HEK293 (cell line): Measurements from ENCODE around the gene AP3S2.
A peak's percentile ranks its signal among the peaks of the same experiment; 100 is the strongest.

Experiments
- CTCF ChIA-PET: fragments of 350-600 bp; formaldehyde crosslinking; extraction: SDS; loops from one replicate; lab custom pipeline; 2021; ENCODE audit warnings: antibody characterized with exemption; lab: Yijun Ruan, JAX
- POLR2A ChIA-PET: fragments of 300-600 bp; formaldehyde crosslinking; extraction: SDS; loops from one replicate; lab custom pipeline; 2020; ENCODE audit warnings: antibody characterized with exemption, inconsistent platforms; lab: Yijun Ruan, JAX
- H3K27ac ChIP-seq: fragments of 200-500 bp; sonication (Bioruptor generic); 2 replicates; pipeline ENCODE4 v1.5.1; 2014; ENCODE audit warnings: low read depth, low read length, control low read depth, inconsistent platforms; ENCODE audit errors: extremely low read depth
- H3K36me3 ChIP-seq, 2 experiments: fragments of 200-500 bp in 1 of 2; sonication (Bioruptor generic) in 1 of 2; 1 replicate in 1 of 2; 2 replicates in 1 of 2; pipeline ENCODE4 v1.5.1; 2014 to 2017; ENCODE audit warnings: inconsistent platforms in 2 of 2, low read length in 2 of 2; ENCODE audit not compliant: control insufficient read depth in 2 of 2, insufficient read depth in 1 of 2
- H3K4me1 ChIP-seq: fragments of 200-500 bp; sonication (Bioruptor generic); 2 replicates; pipeline ENCODE4 v1.5.1; 2014; ENCODE audit warnings: mild to moderate bottlenecking, low read length, inconsistent platforms; ENCODE audit not compliant: control insufficient read depth, insufficient read depth
- H3K4me3 ChIP-seq: 2 replicates; pipeline ENCODE4 v1.5.1; 2011; ENCODE audit warnings: low read depth, mild to moderate bottlenecking, control low read depth, low read length, moderate library complexity
- H3K9me3 ChIP-seq: fragments of 200-500 bp; sonication (Bioruptor generic); 2 replicates; pipeline ENCODE4 v1.5.1; 2014; ENCODE audit warnings: low read depth, low read length, inconsistent platforms; ENCODE audit not compliant: control insufficient read depth, insufficient read depth
- BCL6B ChIP-seq: fragments of 450-650 bp; formaldehyde crosslinking; IDR thresholded peaks from 2 replicates; pipeline ENCODE4 v1.5.1; 2017; ENCODE audit warnings: missing biosample characterization, missing genetic modification characterization
- CTCF ChIP-seq: fragments of 450-650 bp; formaldehyde crosslinking; IDR thresholded peaks from 2 replicates; pipeline ENCODE4 v1.5.1; 2016; ENCODE audit warnings: missing biosample characterization, missing genetic modification characterization
- MEIS1 ChIP-seq: sonication (generic); formaldehyde crosslinking; IDR thresholded peaks from 2 replicates; pipeline ENCODE4 v1.8.1; 2022; ENCODE audit warnings: missing genetic modification reagents, mild to moderate bottlenecking, borderline replicate concordance
- SALL2 ChIP-seq: fragments of 450-650 bp; formaldehyde crosslinking; IDR thresholded peaks from 2 replicates; pipeline ENCODE4 v1.5.0; 2017; ENCODE audit warnings: missing biosample characterization, mild to moderate bottlenecking, missing genetic modification characterization, borderline replicate concordance
- ZBTB1 ChIP-seq: fragments of 450-650 bp; formaldehyde crosslinking; IDR thresholded peaks from 2 replicates; pipeline ENCODE4 v1.5.1; 2016; ENCODE audit warnings: missing biosample characterization, missing genetic modification characterization
- ZBTB10 ChIP-seq: fragments of 450-650 bp; formaldehyde crosslinking; IDR thresholded peaks from 2 replicates; pipeline ENCODE4 v1.5.1; 2016; ENCODE audit warnings: missing biosample characterization, missing genetic modification characterization
- ZNF132 ChIP-seq: fragments of 450-650 bp; formaldehyde crosslinking; IDR thresholded peaks from 2 replicates; pipeline ENCODE4 v1.5.1; 2017; ENCODE audit warnings: missing biosample characterization, missing genetic modification characterization, borderline replicate concordance
- ZNF140 ChIP-seq: fragments of 450-650 bp; formaldehyde crosslinking; IDR thresholded peaks from 2 replicates; pipeline ENCODE4 v1.5.1; 2016; ENCODE audit warnings: missing biosample characterization, missing genetic modification characterization
- ZNF175 ChIP-seq: fragments of 450-650 bp; formaldehyde crosslinking; IDR thresholded peaks from 2 replicates; pipeline ENCODE4 v1.5.1; 2016; ENCODE audit warnings: missing biosample characterization, missing genetic modification characterization
- ZNF211 ChIP-seq: fragments of 450-650 bp; formaldehyde crosslinking; IDR thresholded peaks from 2 replicates; pipeline ENCODE4 v1.5.1; 2016; ENCODE audit warnings: low read depth, missing biosample characterization, missing genetic modification characterization
- ZNF26 ChIP-seq: fragments of 450-650 bp; formaldehyde crosslinking; IDR thresholded peaks from 2 replicates; pipeline ENCODE4 v1.5.1; 2016; ENCODE audit warnings: missing biosample characterization, missing genetic modification characterization
- ZNF521 ChIP-seq: fragments of 450-650 bp; formaldehyde crosslinking; IDR thresholded peaks from 2 replicates; pipeline ENCODE4 v1.5.1; 2017; ENCODE audit warnings: missing biosample characterization, mild to moderate bottlenecking, missing genetic modification characterization
- ZNF623 ChIP-seq: fragments of 450-650 bp; formaldehyde crosslinking; IDR thresholded peaks from 2 replicates; pipeline ENCODE4 v1.5.1; 2016; ENCODE audit warnings: missing biosample characterization, missing genetic modification characterization
- ZNF626 ChIP-seq: fragments of 450-650 bp; sonication (Bioruptor Pico); formaldehyde crosslinking; IDR thresholded peaks from 2 replicates; pipeline ENCODE4 v1.5.1; 2018; ENCODE audit warnings: missing biosample characterization, missing genetic modification characterization, inconsistent platforms

AP3S2 gene

GRCh38 chr15:89809093-89809786 lies 84.6 kb downstream of the AP3S2 start:
- ChIA-PET POLR2A (no interaction called here), CTCF (no interaction called here)
- H3K36me3 ChIP-seq, result no peaks in the 10 kb centered on the region
- no peak overlapping the region for H3K4me3 ChIP-seq
- TF ChIP-seq ZNF211 (tag by site-specific recombination), result no peak
- no peak for TF ChIP-seq ZNF521 (tag by site-specific recombination)
- no peak for TF ChIP-seq CTCF (tag by site-specific recombination)
- no peak for TF ChIP-seq ZNF175 (tag by site-specific recombination)
- no peak for TF ChIP-seq ZBTB1 (tag by site-specific recombination)
- TF ChIP-seq MEIS1 (CRISPR knock-in tag), result no peak
- no peak for TF ChIP-seq ZNF140 (tag by site-specific recombination)
- TF ChIP-seq ZNF26, result no peak
- no peak for TF ChIP-seq ZNF626
- TF ChIP-seq ZNF132 (tag by site-specific recombination), result no peak
- no peak for TF ChIP-seq ZBTB10
- no peak for TF ChIP-seq BCL6B (tag by site-specific recombination)
- H3K9me3 ChIP-seq, result no peaks in the 10 kb centered on the region
- no peak overlapping the region; the same call in 1 of the 2 replicates for H3K27ac ChIP-seq
- no peaks in the 10 kb centered on the region; the same call in 1 of the 2 replicates for H3K4me1 ChIP-seq

- no peak for TF ChIP-seq SALL2 (tag by site-specific recombination)
- TF ChIP-seq ZNF623 (tag by site-specific recombination), result peak; percentile 60
- Histone ChIP-seq H3K4me3 (no peak overlapping the region), H3K4me1 (no peaks in the 10 kb centered on the region), H3K9me3 (no peaks in the 10 kb centered on the region), H3K36me3 (no peaks in the 10 kb centered on the region), H3K27ac (no peak overlapping the region)
- ChIA-PET POLR2A (no interaction called here), CTCF (interaction anchor here (0.6 to 0.8 kb wide), 2 partner anchors 66 to 569 kb away, joined by 3 to 4 read pairs; no protein-coding TSS in a partner anchor)
Observed at GRCh38 chr15:89808160-89808870, 85.5 kb downstream of the AP3S2 start.
